Fibroblast of peridontal ligament (primary cell): ENCODE data around the gene CATSPER2.
"Not testable (repeated sequence)": the region's sequence is repeated elsewhere in the genome, so short reads cannot be mapped to it uniquely, and the experiment has no call there.

Experiments
- DNase-seq: peaks from one replicate; pipeline ENCODE4 v3.0.0-alpha.2; 2010; ENCODE audit errors: extremely low read depth

The CATSPER2 gene

DNA sequence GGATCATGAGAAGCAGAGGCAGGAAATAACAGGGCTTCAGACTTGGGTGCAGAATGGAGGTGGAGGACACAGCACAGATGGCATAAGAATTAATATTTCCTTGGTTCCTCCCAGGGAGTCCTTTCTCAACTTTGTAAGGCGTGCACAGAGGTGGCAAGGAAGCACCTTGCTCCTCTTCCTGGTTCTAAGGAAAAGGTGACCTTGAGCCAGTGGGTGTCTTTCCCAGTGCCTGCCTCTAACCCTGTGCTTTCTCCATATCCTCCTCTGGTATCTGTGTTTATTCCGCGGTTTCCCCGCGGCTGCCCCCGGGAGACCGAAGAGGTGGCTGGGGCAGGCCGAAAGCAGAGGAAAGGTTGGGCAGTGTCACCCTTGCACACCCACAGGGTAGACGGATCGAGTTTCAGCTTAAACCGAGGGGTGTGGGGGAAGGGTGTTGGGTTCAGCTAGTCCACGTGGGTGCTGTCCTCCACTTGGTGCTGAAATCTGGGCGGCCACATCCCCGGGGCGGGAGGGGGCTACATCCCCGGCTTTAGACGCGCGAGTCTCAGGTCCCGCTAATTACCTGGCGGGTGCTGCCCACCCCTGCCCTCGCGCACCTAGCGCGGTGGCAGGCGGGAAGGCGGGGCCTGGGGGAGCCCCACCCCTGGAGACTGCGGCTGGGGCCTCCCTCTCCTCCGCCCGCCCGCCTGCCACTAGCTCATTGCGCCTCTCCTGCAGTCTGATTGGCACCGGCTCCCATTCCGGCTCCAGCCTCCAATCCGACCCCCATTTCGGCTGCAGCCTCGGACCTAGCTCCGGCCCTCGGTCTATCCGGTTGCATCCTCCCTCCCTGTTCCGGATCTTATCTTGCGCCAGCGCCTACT lies 55.1 kb downstream of the CATSPER2 start, which contains the start of gene CKMT1B:
CKMT1B (plus strand) TSS at position 700 of the 863 bp plus-strand sequence. CDS start 192 bp downstream, outside the sequence.
- DNase-seq = not testable (repeated sequence)

DNA sequence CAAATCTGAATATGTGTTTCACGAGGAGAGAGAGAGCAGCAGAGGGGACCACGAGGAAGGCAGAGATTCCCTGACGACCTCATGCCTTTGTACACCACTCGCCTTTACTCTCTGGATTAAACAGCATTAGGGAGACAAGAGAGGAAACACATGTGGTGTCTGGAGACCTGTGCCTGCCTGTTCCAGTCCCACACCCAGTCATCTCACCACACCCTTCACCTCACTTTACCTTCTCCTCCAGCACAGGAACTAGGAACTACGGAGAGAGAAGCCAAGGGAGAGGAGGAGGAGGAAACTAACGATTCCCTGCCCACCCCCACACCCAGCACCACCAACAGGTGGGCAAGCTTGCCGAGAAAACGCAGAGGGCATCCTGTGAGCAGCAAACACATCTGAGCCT lies 55.8 kb downstream of the CATSPER2 start:
- DNase-seq = not testable (repeated sequence)

DNA sequence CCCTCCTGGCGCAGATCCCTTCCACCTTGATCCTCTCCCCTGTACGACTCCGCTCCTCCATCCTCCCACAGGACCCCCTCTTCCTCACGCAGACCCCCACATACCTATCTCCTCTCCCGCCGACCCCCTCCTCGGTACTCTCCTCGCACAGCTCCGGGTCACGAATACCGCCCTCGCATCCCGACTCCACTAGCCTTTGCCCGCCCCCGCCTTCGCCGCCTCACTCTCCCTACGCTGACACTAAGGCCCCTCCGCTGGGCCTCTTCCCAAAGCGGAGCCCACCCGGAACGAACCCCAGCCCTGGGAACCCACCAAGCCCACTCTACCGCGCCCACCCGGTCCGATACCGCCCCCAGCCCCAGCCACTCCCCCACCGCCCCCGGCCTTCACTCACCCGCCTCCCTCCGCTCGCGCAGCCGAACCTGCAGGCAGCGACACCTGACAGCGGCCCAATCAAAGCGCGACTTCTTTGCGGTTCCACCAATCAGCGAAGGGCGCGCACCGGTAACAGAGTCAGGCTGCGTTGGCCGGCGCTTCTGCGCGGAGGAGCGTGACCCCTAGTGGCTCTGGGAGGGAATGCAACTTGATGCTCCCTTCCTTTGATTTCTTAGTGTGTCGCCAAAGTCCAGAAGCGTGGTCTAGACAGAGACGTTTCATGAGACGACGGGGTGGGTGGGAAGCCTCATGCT lies 58.7 kb downstream of the CATSPER2 start, which contains the start of gene PPIP5K1:
PPIP5K1 (minus strand) TSS at position 431 of the 689 bp plus-strand sequence. CDS start 5,704 bp downstream, outside the sequence.
- DNase-seq = not testable (repeated sequence)
